NCI-H345 treated with DMSO at 0.1 percent for 48 hours (cell line): ENCODE measurements around the gene FBLN1.
"Not testable (repeated sequence)": the region's sequence is repeated elsewhere in the genome, so short reads cannot be mapped to it uniquely, and the experiment has no call there.

Experiments
- DNase-seq: peaks from one replicate; lab custom pipeline; 2025; ENCODE audit not compliant: unreplicated experiment; lab: John Stamatoyannopoulos, UW

Gene FBLN1

DNA sequence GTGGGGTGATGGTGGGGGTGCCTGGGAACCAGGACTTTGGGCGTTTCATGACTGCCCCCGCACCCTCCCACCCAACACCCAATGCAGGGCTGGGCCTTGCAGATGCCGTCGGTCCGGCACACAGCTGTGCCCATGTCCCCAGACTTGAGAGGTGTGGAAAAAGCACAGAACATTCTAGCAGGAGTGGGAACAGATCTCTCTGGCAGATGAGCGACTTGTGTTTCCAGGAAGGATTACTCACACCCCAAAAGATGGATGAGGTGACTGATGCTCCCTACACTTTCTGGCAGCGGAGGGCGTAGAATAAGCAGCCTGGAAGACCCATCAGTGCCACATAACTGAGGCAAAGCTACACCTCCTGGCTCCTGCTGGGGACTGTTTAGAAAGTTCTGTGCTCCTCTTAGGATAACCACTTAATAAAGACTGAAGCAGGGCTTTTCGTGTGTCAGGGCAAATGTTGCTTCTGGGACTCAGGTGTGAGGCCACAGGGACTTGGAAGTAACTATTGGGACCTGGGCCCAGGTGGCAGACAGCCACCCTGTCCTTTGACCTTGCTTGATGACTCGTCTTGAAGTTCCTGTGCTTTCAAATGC is 24.2 kb downstream of the FBLN1 start:
- no peak for DNase-seq

DNA sequence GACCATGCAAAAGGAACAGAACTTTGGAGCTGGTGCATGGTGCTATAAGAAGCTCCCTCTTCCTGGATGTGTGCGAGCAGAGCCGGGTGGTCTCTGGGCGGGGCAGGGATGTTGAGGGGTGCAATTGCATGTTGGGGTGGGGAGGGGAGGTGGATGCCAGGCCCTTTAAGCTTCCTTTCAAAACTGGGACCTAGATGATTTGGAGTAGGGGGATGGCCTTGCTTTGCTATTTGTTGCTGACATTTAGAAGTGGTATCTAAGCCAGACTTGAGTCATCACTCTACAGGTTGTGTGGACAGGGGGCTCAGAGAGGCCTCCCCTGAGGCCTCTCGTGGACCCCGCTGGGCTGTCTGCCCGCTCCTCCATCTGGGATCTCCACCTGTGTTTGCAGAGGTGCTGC is 24.8 kb downstream of the FBLN1 start:
- no peak for DNase-seq

DNA sequence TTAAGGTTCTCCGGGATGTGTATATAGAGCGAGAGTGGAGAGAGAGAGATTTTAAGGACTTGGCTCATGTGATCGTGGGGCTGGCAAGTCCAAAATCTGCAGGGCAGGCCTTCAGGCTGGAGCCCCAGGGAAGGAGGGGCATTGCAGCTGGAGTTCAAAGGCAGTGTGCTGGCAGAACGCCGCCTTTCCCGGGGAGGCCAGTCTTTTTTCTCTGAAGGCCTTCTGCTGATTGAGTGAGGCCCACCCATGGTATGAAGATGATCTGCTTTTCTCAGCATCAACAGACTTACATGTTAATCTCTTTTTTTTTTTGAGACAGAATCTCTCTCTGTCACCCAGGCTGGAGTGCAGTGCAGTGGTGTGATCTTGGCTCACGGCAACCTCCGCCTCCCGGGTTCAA is 25.4 kb downstream of the FBLN1 start:
- no peak for DNase-seq

DNA sequence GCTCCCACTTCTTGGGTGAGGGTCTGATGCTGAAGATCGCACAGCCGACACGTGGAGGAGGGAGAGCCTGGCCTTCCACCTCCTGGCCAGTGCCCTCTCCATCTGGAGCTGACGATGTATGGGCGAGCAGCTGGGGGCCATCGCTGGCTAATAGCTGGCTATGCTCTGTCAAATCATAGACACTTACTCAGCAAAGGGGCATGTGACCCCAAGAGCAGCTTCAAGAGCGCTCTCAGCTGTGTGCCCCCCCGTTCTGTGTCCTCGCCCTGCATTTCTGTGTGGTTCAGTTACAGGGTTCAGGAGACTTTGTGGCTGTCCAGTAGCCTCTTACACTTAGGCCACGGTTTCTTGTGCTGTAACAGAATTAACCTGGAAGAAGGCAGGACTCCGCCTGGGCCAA is 26.4 kb downstream of the FBLN1 start:
- DNase-seq = no peak

DNA sequence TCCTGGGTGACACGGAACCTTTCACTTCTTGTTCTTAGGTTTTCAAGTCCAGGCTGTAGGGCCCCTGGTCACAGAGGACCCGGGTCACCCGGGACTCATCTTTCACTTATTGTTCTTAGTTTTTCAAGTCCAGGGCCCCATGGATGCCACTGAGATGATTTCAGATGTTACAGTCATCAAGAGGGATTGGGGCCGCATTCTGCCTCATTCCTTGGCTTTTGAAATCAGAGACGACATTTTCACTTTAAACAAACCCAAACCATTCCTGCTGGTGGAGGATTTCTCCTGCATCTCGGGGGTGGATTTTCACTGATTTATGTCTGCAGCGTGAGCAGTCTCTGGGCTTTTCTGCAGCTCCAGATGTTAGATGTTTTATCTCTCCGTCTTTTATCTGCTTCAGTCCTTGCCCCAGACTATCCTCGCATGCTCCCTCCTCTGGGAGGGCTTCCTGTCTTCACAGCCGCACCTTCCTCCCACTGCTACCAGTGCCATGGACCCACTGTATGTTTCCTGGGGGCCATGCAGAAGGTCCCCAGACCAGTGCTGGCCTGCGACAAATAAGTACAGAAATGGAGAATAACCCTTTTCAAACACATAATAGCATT is 27.4 kb downstream of the FBLN1 start:
- no peak for DNase-seq

DNA sequence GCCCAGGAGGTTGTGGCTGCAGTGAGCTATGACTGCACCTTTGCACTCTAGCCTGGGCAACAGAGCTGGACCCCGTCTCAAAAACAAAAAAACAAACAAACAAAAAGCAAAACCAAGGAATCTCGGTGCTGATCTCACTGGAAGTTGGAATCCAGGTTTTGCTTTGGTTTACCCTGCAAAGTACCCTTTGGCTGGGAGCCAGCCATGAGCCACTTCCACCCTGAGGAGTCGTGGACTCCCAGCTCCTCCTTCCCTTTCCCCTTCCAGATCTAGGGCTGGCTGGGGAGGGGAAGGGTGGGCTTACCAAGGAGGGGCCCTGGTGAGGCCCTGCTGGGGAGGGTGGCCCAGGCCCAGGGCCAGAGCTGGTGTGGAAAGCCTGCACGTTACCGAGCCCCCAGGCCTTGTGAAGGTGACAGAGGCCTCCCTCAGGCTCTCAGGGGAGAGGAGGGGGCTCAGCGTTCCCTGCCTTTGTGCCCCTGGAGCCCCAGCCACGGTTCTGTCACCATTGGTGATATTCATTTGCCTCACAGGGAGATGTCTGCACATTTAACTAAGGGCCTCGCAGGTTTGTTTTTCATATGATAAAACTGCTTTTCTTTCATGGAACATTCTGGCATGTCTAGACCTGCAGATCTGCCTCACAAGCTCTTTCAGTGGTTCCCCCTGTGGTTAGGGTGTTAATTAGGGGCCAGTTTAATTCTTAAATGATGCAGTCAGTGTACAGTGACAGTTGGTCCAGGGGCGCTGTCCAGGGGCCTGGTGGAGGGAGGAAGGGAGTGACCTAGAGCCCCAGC is 29.0 kb downstream of the FBLN1 start:
- DNase-seq = no peak

DNA sequence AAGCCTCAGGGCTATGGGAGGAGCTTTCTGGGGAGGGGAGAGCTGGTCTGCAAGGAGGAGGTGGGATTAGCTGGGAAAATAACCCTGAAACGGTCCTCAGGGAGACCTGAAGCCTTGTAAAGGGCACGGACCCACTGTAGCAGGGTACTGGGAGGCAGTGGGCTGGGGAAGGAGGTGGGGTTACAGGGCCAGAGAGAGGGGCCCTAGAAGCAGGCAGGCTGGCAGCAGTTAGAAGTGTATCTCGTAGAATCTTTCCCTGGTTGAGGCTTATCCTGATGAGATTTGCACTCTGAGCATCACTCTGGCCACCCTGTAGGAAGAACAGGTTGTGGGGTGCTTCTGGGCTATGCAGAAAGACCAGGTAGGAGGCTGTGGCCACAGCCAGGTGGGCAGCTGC is 29.6 kb downstream of the FBLN1 start:
- DNase-seq = no peak

DNA sequence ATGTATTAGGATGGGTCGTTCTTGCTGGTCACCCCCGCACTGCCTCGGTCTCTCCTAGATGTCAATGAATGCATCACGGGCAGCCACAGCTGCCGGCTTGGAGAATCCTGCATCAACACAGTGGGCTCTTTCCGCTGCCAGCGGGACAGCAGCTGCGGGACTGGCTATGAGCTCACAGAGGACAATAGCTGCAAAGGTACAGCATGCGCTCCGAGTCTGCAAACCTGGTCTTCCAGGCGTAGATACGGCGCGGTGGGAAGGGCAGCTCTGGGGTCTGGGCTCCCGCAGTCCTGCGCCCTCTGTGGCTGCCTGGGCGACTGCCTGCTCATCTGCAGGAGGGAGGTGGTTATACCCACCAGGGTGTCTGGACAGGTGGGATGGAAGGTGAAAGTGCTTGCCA is 31.0 kb downstream of the FBLN1 start:
- no peak for DNase-seq

DNA sequence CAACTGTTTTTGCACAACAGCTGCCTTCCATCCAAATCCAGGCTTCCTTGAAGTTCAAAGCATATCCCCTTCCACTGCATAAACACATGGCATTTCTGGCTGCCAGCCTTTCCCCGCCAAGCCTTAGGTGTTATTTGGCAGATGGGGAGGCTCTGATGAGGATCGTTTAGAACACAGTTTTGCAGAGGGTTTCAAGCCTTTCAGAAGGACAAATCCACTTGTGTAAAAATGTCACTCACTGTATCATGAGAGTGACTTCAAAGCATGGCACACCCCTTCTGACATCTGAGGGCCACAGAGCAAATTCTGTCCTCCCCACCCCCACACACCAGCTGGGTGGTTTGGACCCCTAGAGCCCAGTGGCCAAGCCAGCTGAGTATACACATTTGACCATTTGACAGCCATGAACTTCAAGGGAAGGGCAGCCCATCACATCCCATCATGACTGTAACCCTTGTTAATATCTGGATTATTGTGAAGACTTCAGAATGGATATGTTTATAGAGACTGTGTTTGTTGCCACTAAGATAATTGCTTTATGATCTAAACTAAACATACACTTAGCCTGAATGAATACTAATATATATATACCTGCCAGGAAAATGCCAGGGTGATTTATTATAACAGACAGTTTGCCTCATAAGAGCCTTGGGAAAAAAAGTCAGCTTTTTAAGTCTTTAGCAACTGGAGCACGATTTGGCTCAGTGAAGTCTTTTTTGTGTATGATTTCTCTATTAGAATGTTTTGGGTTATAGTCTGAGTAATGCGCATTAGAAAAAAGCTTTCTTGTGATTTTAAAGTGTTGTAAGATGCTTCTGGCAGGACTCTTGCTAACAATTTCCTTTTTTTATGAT is 31.9 kb downstream of the FBLN1 start:
- no peak for DNase-seq

DNA sequence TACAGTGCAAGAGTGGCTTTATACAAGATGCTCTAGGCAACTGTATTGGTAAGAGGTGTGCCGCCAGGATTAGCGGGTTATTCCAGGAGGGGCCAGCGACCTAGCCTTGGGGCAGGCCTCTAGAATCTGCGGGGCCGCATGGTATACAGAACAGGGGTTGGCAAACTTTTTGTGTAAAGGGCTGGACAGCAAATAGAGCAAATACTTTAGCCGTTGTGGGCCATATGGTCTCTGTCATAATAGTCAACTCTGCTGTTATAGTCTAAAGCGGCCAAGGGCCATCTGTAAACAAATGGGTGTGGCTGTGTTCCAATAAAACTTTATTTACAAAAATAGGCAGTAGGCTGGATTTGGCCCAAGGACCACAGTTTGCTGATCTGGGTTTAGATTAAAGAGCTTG is 32.6 kb downstream of the FBLN1 start:
- DNase-seq = no peak

DNA sequence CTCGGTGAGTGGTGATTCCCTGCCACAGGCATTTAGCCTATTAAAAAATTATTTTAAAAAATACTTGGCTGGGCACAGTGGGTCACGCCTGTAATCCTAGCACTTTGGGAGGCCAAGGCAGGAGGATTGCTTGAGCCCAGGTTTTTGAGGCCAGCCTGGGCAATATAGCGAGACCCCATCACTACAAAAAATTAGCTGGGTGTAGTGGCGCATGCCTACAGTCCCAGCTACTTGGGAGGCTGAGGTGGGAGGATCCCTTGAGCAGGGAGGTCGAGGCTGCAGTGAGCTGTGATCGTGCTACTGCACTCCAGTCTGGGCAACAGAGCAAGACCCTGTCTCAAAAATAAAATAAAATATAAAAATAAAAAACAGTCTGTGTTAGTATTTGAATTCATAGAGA is 33.2 kb downstream of the FBLN1 start:
- not testable (repeated sequence) for DNase-seq

DNA sequence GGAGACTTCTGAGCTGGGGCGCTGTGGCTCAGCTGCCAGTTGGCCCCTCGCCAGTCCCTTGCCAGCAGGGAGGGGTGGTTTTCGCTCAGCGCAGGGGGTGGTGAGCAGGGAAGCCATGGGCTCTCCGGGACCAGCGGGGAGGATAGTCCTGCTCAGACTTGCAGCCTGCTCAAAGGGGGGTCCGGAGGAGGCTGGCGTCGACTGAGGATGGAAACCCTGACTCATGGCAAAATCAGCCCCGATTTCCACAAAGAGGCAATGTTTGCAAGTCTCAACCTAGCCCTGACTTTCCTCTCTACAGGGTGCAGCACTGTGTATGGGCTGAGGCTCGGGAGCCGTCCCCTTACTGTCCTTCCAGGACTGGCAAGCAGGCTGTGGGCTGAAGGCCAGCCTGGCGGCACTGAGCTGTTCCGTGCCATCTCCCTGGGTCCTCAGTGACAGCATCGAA is 35.1 kb downstream of the FBLN1 start:
- peak; percentile 93 for DNase-seq

DNA sequence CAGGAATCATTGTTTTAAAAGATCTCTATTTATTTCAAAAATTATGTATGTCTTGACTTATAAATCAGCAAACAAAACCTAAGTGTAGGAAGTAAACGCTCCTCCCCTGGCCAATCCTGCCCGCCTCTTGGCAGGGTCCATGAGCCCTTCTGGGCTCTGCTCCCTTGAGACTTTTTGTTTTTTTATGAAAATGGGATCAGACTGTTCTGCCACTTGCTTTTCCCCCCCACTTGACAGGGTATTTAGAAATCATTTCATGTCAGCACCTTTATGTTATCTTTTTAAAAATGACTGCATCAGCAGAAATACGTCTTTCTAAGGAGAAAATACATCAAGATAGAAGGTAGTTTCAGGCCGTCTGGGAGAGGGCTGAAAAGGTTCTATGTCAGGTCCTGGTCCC is 35.6 kb downstream of the FBLN1 start:
- DNase-seq = no peak

DNA sequence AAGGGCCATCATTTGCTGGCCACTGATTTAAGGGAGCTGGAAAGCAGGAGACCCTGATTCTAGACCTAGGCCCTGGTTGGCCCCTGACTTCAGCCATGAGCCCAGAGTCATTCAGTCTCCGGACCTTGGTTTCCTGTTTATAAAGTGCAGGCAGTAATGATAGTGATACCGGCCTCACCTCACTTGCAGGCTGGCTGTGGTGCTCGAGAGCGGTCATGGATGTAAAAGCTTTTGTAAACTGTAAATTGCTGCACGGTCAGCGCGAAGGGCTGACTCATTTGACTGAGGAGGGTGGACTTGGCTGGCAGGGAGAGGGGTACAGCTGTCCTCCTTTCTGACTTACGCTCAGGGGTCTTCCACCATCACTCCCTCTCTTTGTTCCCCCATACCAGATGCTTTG is 37.4 kb downstream of the FBLN1 start:
- no peak for DNase-seq

DNA sequence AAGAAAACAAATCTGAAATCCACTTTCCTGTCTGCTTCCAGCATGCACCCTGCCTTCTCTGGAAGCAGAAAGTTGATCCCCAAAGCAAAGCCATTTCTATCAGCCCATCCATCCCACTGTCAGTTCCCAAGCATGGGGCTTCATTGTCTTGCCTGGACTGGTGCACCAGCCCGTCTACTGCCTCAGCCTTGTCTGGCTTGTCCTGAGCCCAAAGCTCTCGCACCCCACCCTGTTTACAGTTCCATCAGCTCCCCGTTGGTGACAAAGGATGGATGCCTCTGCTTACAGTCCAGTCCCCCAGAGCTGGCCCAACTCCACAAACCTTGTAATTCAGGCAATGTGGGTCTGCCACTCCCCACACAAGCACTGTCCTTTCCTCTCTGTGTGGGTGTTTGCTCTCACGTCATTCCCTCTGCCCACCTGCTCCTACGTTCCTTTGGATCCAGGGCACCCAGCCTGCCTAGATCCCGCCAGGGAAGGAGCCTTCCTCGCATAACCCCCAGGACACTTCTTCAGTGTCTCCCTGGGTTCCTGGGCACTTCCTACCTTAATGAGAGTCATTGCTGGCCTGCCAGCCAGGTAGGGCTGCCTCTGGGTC is 38.8 kb downstream of the FBLN1 start:
- no peak for DNase-seq

DNA sequence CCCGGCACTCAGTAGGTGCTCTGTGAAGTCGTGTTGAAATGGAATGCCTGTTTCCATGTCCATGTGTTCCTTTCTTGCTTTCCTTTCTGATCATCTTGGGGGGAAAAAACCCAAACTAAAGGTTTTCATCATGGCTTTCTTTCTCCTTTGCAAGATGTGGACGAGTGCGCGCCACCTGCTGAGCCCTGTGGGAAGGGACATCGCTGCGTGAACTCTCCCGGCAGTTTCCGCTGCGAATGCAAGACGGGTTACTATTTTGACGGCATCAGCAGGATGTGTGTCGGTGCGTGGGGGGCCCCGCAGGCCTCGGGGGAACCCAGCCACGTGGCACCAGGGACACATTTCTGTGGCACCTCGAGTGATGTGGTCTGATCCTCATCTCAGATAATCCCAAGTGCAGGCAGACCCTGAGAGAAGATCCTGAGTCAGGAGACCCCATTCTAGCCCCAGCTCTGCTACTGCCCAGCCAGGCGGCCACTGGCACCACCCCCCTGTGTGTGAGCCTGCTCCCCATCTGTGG is 39.4 kb downstream of the FBLN1 start:
- DNase-seq = no peak

DNA sequence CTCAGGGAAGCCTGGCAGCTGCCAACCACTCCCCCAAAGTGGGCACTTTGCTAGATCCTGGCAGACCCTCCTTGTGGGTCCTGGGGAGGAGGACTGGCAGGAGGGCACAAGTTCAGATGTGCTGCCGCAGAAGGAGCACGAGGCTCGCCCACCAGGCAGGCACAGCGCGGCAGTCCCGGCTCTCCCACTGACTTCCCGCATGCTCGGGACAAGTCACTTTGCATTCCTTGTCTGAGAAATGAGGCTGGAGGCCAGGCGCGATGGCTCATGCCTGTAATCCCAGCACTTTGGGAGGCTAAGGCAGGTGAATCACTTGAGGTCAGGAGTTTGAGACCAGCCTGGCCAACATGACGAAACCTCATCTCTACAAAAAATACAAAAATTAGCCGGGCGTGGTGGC is 40.1 kb downstream of the FBLN1 start:
- not testable (repeated sequence) for DNase-seq

DNA sequence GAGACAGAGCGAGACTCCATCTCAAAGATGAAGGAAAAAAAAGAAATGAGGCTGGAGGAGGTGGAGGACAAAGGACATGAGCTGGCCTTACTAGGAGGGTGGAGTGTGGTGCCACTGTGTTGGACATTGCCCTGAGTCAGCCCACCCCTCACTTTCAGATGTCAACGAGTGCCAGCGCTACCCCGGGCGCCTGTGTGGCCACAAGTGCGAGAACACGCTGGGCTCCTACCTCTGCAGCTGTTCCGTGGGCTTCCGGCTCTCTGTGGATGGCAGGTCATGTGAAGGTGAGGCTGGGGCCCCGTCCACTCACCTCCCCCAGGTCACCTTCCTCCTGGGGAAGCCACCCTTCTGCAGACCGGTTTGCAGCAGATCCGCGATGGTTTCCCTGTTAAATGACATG is 40.6 kb downstream of the FBLN1 start:
- no peak for DNase-seq

DNA sequence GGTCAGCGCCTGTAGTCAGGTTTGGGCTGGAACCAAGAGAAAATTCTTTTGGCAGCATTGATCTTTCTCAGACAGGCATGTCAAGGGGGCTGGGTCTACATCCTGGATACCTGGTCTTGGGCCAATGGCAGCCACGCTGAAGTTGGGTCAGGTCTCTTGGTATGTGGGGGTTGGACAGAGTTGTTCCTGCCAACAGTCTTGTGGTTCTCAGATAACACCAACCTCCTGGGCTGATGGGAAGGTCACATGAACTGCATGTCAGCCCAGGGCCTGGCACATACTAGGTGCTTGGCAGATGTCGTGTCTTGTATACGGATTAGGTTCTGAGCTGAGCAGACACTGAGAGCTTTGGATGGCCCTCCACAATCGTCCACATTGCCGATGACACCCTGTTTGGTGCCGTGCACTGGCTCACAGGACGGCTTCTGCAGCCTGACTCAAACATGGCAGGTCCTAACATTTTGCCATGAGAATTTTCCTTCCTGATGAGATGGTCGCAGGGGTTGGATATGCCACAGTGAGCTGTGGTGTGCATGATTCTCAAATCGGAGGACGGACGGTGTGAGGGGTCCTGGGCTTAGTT is 42.0 kb downstream of the FBLN1 start:
- no peak for DNase-seq

DNA sequence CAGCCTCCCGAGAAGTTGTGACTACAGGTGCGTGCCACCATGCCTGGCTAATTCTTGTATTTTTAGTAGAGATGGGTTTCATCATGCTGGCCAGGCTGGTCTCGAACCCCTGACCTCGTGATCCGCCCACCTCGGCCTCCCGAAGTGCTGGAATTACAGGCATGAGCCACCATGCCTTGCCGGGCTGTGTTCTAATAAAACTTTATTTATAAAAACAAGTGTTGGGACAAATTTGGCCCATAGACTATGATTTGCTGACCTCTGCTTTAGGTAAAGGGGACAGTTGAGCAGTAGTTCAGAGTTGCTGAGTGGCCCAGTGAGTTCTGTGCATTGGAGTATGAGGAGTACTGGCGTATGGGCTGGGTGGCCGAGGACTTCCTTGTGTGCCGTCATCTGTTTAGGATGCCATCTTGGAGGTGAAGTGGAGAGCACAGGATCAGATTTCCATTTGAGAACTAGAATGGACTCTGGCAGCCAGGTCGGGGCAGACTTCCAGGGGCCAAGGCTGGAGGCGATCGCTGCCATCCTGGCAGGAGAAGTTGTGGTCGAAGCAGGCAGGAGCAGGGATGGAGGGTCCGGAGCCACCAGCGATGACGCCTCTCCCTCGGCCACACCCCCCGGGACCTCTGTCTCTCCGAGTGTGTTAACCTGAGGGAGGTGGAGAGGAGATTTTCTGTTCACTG is 43.8 kb downstream of the FBLN1 start:
- no peak for DNase-seq
